Measurements from ENCODE around the gene PLXDC1.

GRCh38 chr17:39156491-39156890, 5.1 kb upstream of the PLXDC1 start:
- TF ChIP-seq CTCF (IDR thresholded peaks at IDR 0.05; ENCODE audit: insufficient read depth, low read length) (no peak), POLR2AphosphoS5 (IDR thresholded peaks at IDR 0.05; ENCODE audit: low read depth) (no peak), GABPA (IDR thresholded peaks at IDR 0.05; ENCODE audit: low read depth) (no peak), REST (IDR thresholded peaks at IDR 0.05; ENCODE audit: insufficient replicate concordance, low read depth) (no peak), SPI1 (IDR thresholded peaks at IDR 0.05; ENCODE audit: borderline replicate concordance, low read depth) (no peak)
